GM18499 (cell line): Measurements from ENCODE around the gene SARDH.

Experiments used
- ATAC-seq: cut with Tn5 transposase; IDR thresholded peaks from one replicate; pipeline ENCODE4 v1.9.1; 2021; ENCODE audit warnings: moderate number of reproducible peaks; ENCODE audit not compliant: insufficient read depth, unreplicated experiment

SARDH gene

GRCh38 chr9:133704711-133705181, 33.4 kb downstream of the SARDH start:
- no peak for ATAC-seq

DNA sequence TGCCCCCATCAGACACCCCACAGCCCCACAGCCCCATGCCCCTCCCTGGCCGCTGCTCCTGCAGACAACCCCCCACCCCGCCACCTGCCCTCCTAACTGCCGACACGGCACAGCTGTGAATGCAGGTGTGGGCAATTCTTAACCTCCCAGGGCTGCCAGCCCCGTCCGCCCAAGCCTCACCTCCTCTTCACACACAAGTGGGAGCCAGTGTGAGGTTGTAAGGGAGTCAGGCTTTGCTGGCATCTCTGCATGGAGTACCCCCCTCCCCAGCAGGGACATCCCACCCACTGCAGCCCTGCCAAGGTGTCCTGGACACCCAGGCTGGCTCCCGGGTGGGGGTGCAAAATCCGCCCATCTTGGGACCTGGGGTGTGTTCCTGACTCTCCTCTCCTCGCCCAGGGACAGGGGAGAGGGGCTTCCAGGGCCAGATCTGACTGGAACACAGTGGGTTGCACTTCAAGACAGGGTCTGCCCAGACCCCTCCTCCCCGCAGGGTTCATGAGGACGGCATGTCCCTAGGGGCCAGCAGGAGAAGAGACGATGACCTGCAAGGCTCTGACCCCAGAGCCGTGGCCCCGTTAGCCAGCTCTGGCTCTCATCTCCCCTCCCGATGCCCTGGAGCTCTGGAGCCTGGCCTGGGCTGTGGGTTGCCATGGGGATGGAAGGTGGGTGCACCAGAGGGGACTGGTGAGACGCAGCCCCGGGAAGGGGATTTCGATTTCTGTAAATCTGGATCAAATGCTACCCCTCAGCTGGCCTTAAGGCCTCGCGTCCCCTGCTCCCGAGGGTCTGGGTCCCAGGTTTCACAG, 34.4 kb downstream of the SARDH start:
- ATAC-seq, result no peak

GRCh38 chr9:133702798-133703590, 35.2 kb downstream of the SARDH start:
- no peak for ATAC-seq

GRCh38 chr9:133701981-133702797, 36.0 kb downstream of the SARDH start:
- no peak for ATAC-seq

DNA sequence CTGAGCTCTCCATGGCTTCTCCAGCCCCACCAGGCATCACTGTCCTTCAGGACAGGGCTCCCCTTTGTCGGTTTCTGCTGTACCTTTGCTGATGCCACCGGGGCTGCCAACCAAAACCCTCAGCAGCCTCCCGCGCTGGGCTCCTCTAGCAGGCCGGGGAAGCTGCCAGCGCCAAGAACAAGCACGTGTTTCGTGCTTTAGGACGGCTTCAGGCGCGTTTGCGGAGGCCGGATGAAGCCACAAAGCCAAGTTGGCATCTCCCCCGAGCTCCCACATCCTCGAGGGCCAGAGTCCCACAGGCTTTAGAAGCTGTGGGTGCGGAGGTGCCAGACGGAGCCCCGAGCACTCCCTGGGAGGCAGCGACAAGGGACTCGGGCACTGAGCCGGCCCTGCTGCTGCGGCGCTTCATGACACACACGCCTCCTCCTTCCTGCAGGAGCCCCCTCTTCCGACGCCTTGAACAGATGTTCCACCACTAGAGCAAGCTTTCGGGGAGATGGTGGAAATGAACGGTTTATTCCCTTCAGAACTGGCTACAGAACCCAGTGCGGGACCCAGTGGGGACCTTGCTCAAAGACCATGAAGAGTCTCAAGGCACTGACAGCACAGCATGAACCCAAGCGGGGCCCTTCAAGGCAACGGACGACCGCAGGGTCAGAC, 36.7 kb downstream of the SARDH start:
- ATAC-seq, result no peak

DNA sequence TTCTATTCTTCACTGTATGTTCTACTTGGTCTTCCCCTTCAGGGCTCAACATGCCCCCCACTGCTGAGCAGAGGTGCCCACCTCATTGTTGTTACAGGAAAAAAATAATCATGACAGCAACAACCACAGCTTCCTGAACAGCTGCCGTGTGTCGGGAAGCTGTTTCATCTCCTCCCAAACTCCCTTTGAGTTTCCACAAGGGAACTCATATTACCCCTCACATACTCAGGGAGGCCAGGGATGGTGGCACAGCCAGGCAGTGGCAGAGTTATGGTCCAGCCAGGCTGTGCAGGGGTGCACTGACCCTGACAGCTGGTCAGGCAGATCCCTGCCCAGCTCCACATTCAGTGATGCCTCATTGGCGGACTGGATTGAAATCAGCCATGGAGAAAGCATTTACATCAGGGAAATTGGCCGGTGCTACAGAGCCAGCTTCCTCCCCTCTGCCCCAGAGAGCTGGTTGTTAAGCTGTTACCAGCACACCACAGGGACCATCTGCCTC, 37.3 kb downstream of the SARDH start:
- ATAC-seq, result no peak

DNA sequence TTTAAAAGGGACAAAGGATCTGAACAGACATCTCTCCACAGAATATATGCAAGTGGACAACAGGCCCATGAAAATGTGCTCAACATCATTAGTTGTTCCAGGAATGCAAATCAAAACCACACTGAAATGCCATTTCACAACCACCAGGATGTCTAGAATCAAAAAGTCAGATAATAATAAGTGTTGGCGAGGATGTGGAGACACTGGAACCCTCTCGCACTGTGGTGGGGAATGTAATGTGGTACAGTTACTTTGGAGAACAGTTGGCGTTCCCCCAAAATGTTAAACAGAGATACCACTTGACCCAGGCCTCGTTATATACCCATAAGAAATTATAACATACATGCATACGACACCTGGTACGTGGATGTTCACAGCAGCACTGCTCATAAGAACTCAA, 38.6 kb downstream of the SARDH start:
- ATAC-seq, result no peak

DNA sequence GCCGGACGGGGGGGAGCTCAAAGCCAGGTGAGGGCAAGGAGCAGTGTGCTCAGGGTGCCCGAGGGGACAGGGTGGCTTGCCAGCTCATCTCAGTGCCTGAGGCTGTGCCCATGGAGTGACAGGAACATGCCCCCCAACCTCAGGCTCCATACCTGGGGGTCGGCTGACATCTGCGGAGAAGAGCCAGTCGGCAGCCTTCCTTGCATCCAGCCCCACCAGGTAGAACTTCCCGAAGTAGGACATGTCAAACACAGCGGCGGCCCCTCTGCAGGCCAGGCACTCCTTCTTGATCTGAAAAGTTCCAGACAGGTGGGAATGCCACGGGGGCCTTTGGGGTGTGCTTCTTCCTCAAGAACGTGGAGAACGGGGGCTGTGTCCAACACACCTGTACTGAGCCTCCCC, 42.1 kb downstream of the SARDH start:
- ATAC-seq, result no peak

GRCh38 chr9:133694686-133695085, 43.5 kb downstream of the SARDH start:
- no peak for ATAC-seq

GRCh38 chr9:133693703-133694529, 44.2 kb downstream of the SARDH start:
- no peak for ATAC-seq

DNA sequence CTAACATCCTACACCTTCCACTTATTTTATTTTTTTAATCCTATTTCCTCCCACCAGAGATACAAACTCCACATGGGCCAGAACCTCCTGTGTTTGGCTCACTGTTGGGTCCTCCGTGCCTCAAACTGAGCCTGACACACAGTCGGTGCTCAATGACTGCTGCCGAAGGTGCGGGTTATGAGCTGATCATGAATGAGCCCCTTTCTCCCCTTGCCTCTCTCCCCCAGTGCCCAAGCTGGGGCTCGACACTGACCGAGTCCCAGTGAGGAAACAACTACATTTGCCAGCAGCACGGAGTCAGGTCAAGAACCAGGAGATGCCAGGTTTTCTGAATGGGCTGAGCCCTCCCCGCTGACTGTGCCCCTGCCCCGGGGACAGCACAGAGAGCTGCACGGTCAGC, 45.0 kb downstream of the SARDH start:
- ATAC-seq, result no peak

- no peak for ATAC-seq
These were observed 45.7 kb downstream of the SARDH start for GRCh38 chr9:133692364-133692985.

GRCh38 chr9:133691626-133692363, 46.4 kb downstream of the SARDH start:
- ATAC-seq, result no peak

GRCh38 chr9:133691191-133691590, 47.0 kb downstream of the SARDH start:
- ATAC-seq, result no peak

GRCh38 chr9:133690081-133690561, 48.0 kb downstream of the SARDH start:
- no peak for ATAC-seq

GRCh38 chr9:133689151-133689763, 48.9 kb downstream of the SARDH start:
- ATAC-seq, result no peak
